HTR-8/SVneo (cell line): ENCODE results near the gene EPN3.

Experiments used
- DNase-seq: peaks from one replicate; pipeline ENCODE4 v3.0.0; 2011; ENCODE audit warnings: low spot score, mixed read lengths; ENCODE audit not compliant: insufficient read length
- FAIRE-seq: peaks from 2 replicates; lab custom pipeline; 2011; peaks lifted over from hg19 to GRCh38; lab: Jason Lieb, UNC

Gene EPN3

GRCh38 chr17:50562242-50563091 is 29.9 kb downstream of the EPN3 start:
- no peak for DNase-seq
- no peak for FAIRE-seq

GRCh38 chr17:50563092-50563511 is 30.6 kb downstream of the EPN3 start:
- FAIRE-seq, result no peak
- DNase-seq, result no peak

- DNase-seq, result no peak
Measured at GRCh38 chr17:50564916-50565315, 32.4 kb downstream of the EPN3 start.

GRCh38 chr17:50565402-50566350 is 33.1 kb downstream of the EPN3 start:
- FAIRE-seq (peak; percentile 64), DNase-seq (no peak)

More at GRCh38 chr17:50564916-50565315, 32.4 kb downstream of the EPN3 start:
- peak; percentile 74 for FAIRE-seq

- no peak for DNase-seq
- FAIRE-seq, result no peak
Measured at GRCh38 chr17:50566886-50567285, 34.4 kb downstream of the EPN3 start.

- no peak for DNase-seq
- peak; percentile 62 for FAIRE-seq
Measured at GRCh38 chr17:50568659-50569058, 36.1 kb downstream of the EPN3 start.

- DNase-seq (no peak), FAIRE-seq (no peak)
Measured at GRCh38 chr17:50569592-50569991, 37.1 kb downstream of the EPN3 start.

- FAIRE-seq, result no peak
Measured at GRCh38 chr17:50570032-50570431, 37.5 kb downstream of the EPN3 start.

GRCh38 chr17:50570528-50570927 is 38.0 kb downstream of the EPN3 start:
- DNase-seq (no peak), FAIRE-seq (no peak)

More at GRCh38 chr17:50570032-50570431, 37.5 kb downstream of the EPN3 start:
- no peak for DNase-seq

- FAIRE-seq (peak; percentile 85), DNase-seq (no peak)
Measured at GRCh38 chr17:50571681-50572080, 39.1 kb downstream of the EPN3 start.

GRCh38 chr17:50572541-50572940 is 40.0 kb downstream of the EPN3 start:
- DNase-seq, result no peak
- peak; percentile 57 for FAIRE-seq

GRCh38 chr17:50573866-50574611 is 41.5 kb downstream of the EPN3 start:
- FAIRE-seq (no peak), DNase-seq (no peak)

- no peak for FAIRE-seq
- DNase-seq, result no peak
Measured at GRCh38 chr17:50575581-50576210, 43.2 kb downstream of the EPN3 start.

- FAIRE-seq, result no peak
Measured at GRCh38 chr17:50576864-50577263, 44.3 kb downstream of the EPN3 start.

GRCh38 chr17:50577451-50577954 is 45.0 kb downstream of the EPN3 start:
- FAIRE-seq (peak; percentile 96), DNase-seq (no peak)

More at GRCh38 chr17:50576864-50577263, 44.3 kb downstream of the EPN3 start:
- DNase-seq, result no peak

GRCh38 chr17:50578173-50578572 is 45.6 kb downstream of the EPN3 start:
- FAIRE-seq (no peak), DNase-seq (no peak)

- FAIRE-seq, result no peak
Measured at GRCh38 chr17:50579399-50579798, 46.9 kb downstream of the EPN3 start.

GRCh38 chr17:50580646-50581045 is 48.1 kb downstream of the EPN3 start:
- FAIRE-seq, result no peak
- no peak for DNase-seq

More at GRCh38 chr17:50579399-50579798, 46.9 kb downstream of the EPN3 start:
- no peak for DNase-seq

- DNase-seq, result no peak
- no peak for FAIRE-seq
Measured at GRCh38 chr17:50581316-50581715, 48.8 kb downstream of the EPN3 start.
